ENCODE measurements around the gene NREP. TPM values are rescaled to one million over a fixed set of nuclear protein-coding genes. Genes with fewer than 3 reads are reported as not detected.

Gene NREP
- total and polyA plus RNA-seq, 2 donors (not counting 3 experiments of a cell fraction or from before 2014, with no cell fraction given): 96.7 to 112 TPM

- H3K9me3 ChIP-seq (replicated peaks; ENCODE audit: control insufficient read depth, insufficient read depth, low read length): no peaks in the 10 kb centered on the region
- H3K36me3 ChIP-seq (ENCODE audit: control insufficient read depth in 2 of 2, extremely low read depth in 1 of 2, insufficient read depth in 2 of 2, low read length in 2 of 2): no peaks in the 10 kb centered on the region
- dilution Hi-C loops (cut with MboI; ENCODE audit: extremely low pct_ligation_motif_present, low sequenced_read_pairs) (no loop called here), intact Hi-C loops (cut with micrococcal nuclease) (no loop called here)
- FAIRE-seq (no peak), DNase-seq (ENCODE audit: low read depth, low spot score) (no peak)
- CTCF ChIA-PET: interaction anchor here (1.5 kb wide), 1 partner anchor 13 kb away, joined by 5 read pairs; no protein-coding TSS in a partner anchor
- H3K4me2 ChIP-seq (ENCODE audit: insufficient read depth, low read length): no peak overlapping the region
- no peaks in the 10 kb centered on the region for H3K9me1 ChIP-seq (replicated peaks; ENCODE audit: control insufficient read depth, extremely low read depth, insufficient read depth, low read length)
- TF ChIP-seq GATA2 (IDR thresholded peaks at IDR 0.05; ENCODE audit: insufficient read depth, insufficient read length, low read depth, low read length) (no peak), MAX (IDR thresholded peaks at IDR 0.05; ENCODE audit: insufficient read depth, insufficient read length) (no peak), MYC (IDR thresholded peaks at IDR 0.05; ENCODE audit: low read depth, low read length) (no peak), POLR2A (IDR thresholded peaks at IDR 0.05; ENCODE audit: low read depth, low read length) (no peak), POLR2AphosphoS5 (IDR thresholded peaks at IDR 0.05; ENCODE audit: insufficient read depth, low read depth, low read length) (no peak), CTCF (IDR thresholded peaks at IDR 0.05; ENCODE audit: extremely low read depth in 1 of 2, insufficient read depth in 1 of 2, low read depth in 1 of 2, low read length in 2 of 2) (no peak), FOS (IDR thresholded peaks at IDR 0.05; ENCODE audit: borderline replicate concordance, insufficient read depth, low read length) (no peak), EZH2 (IDR thresholded peaks at IDR 0.05; ENCODE audit: borderline replicate concordance, low read depth, low read length, severe bottlenecking) (no peak), JUN (IDR thresholded peaks at IDR 0.05; ENCODE audit: borderline replicate concordance, insufficient read depth, insufficient read length, low read depth) (no peak)
- no peaks in the 10 kb centered on the region for H3K79me2 ChIP-seq (ENCODE audit: control insufficient read depth, insufficient read depth, low read length)
- BruUV-seq (replicated peaks): TSS peak; percentile 7
- H3K27ac ChIP-seq (ENCODE audit: insufficient read depth, low read depth, low read length): no peak overlapping the region
- no peaks in the 10 kb centered on the region for H4K20me1 ChIP-seq (replicated peaks; ENCODE audit: control insufficient read depth, extremely low read depth, insufficient read depth, low read length)
- H3K4me1 ChIP-seq (ENCODE audit: control insufficient read depth, extremely low read depth, insufficient read depth, low read length): no peaks in the 10 kb centered on the region
- POLR2A ChIA-PET: no interaction called here
- H3K4me3 ChIP-seq (replicated peaks in 1 of 3; ENCODE audit: insufficient read depth in 1 of 3, low read depth in 1 of 3, low read length in 3 of 3): no peak overlapping the region
- H3K9ac ChIP-seq (replicated peaks; ENCODE audit: extremely low read depth, insufficient read depth, low read length): no peak overlapping the region
- H3K27me3 ChIP-seq (ENCODE audit: control insufficient read depth in 2 of 2, insufficient read depth in 2 of 2, low read length in 2 of 2): no peaks in the 10 kb centered on the region
- no peak overlapping the region for H2AFZ ChIP-seq (ENCODE audit: low read depth, low read length)
These were observed 36.6 kb downstream of the NREP start for GRCh38 chr5:111720333-111720890.

Measured in endothelial cell of umbilical vein (primary cell).